Panc1 (cell line): ENCODE data around the gene HIKESHI.

Experiments
- CTCF ChIP-seq: fragments of 450-650 bp; IDR thresholded peaks from 2 replicates; pipeline ENCODE4 v1.5.1; 2017; ENCODE audit warnings: mild to moderate bottlenecking
- REST ChIP-seq, 2 experiments: IDR thresholded peaks; 2 replicates each; pipeline ENCODE4 v1.6.1; 2011 to 2012; ENCODE audit warnings: low read depth in 2 of 2, control low read depth in 1 of 2, low read length in 1 of 2, mild to moderate bottlenecking in 1 of 2, moderate library complexity in 1 of 2; ENCODE audit not compliant: insufficient read depth in 1 of 2

GRCh38 chr11:86264649-86265048, 37.4 kb upstream of the HIKESHI start:
- TF ChIP-seq CTCF (no peak), REST (IDR thresholded peaks at IDR 0.05; ENCODE audit: insufficient read depth in 1 of 2, low read depth in 2 of 2, low read length in 1 of 2) (no peak)
